Measurements from ENCODE around the gene CTSG. TPM values are rescaled to one million over a fixed set of nuclear protein-coding genes. Genes with fewer than 3 reads are reported as not detected.
"Not testable (repeated sequence)": the region's sequence is repeated elsewhere in the genome, so short reads cannot be mapped to it uniquely, and the experiment has no call there.

CTSG gene
- total and polyA plus RNA-seq, 10 of the 15 experiments (the other 5 are each of a cell fraction or from before 2014, with no cell fraction given), result not detected

- DNase-seq (ENCODE audit: low read depth, low spot score); BruUV-seq (replicated peaks); ATAC-seq; intact Hi-C loops (cut with micrococcal nuclease; ENCODE audit: unreplicated experiment); POLR2A ChIA-PET; SMC1A ChIA-PET (ENCODE audit: uncharacterized antibody, unreplicated experiment); H3K27ac ChIP-seq (ENCODE audit: control insufficient read depth, insufficient read depth); H3K36me3 ChIP-seq (ENCODE audit: control insufficient read depth in 2 of 2, insufficient read depth in 2 of 2, low read length in 1 of 2); H3K4me1 ChIP-seq (ENCODE audit: control insufficient read depth, insufficient read depth, low read length); H3K9me3 ChIP-seq (replicated peaks; ENCODE audit: control insufficient read depth, insufficient read depth, low read length); H3K4me3 ChIP-seq; RAD21 ChIA-PET (ENCODE audit: unreplicated experiment); H3K9ac ChIP-seq (ENCODE audit: control insufficient read depth, insufficient read depth, low read length); H2AFZ ChIP-seq (ENCODE audit: control insufficient read depth, low read depth, low read length); CTCF ChIA-PET; H3K27me3 ChIP-seq (replicated peaks in 1 of 2; ENCODE audit: control insufficient read depth in 2 of 2, insufficient read depth in 2 of 2, low read length in 1 of 2); H3K4me2 ChIP-seq (ENCODE audit: control insufficient read depth, insufficient read depth); FAIRE-seq; H3K79me2 ChIP-seq (ENCODE audit: control insufficient read depth, insufficient read depth, low read length); H4K20me1 ChIP-seq (ENCODE audit: control insufficient read depth, insufficient read depth); in situ Hi-C loops (cut with MboI): not testable (repeated sequence)
- WGBS (ENCODE audit: insufficient coverage, insufficient replicate concordance, low lambda C conversion rate, missing lambda C conversion rate), result 43% methylated on average over 2 of the region's 2 CpGs
Measured at GRCh38 chr14:24591004-24591403, 15.0 kb upstream of the CTSG start.

GRCh38 chr14:24584402-24584801, 8.4 kb upstream of the CTSG start:
- H3K4me3 ChIP-seq; BruUV-seq (replicated peaks); H3K27ac ChIP-seq (ENCODE audit: control insufficient read depth, insufficient read depth); H3K79me2 ChIP-seq (ENCODE audit: control insufficient read depth, insufficient read depth, low read length); CTCF ChIA-PET; in situ Hi-C loops (cut with MboI); SMC1A ChIA-PET (ENCODE audit: uncharacterized antibody, unreplicated experiment); intact Hi-C loops (cut with micrococcal nuclease; ENCODE audit: unreplicated experiment); DNase-seq (ENCODE audit: low read depth, low spot score); H3K9ac ChIP-seq (ENCODE audit: control insufficient read depth, insufficient read depth, low read length); H3K36me3 ChIP-seq (ENCODE audit: control insufficient read depth in 2 of 2, insufficient read depth in 2 of 2, low read length in 1 of 2); H2AFZ ChIP-seq (ENCODE audit: control insufficient read depth, low read depth, low read length); FAIRE-seq; H4K20me1 ChIP-seq (ENCODE audit: control insufficient read depth, insufficient read depth); H3K4me2 ChIP-seq (ENCODE audit: control insufficient read depth, insufficient read depth); H3K9me3 ChIP-seq (replicated peaks; ENCODE audit: control insufficient read depth, insufficient read depth, low read length); RAD21 ChIA-PET (ENCODE audit: unreplicated experiment); ATAC-seq; POLR2A ChIA-PET; H3K27me3 ChIP-seq (replicated peaks in 1 of 2; ENCODE audit: control insufficient read depth in 2 of 2, insufficient read depth in 2 of 2, low read length in 1 of 2); H3K4me1 ChIP-seq (ENCODE audit: control insufficient read depth, insufficient read depth, low read length): not testable (repeated sequence)
- 30% methylated on average over 1 of the region's 3 CpGs for WGBS (ENCODE audit: insufficient coverage, insufficient replicate concordance, low lambda C conversion rate, missing lambda C conversion rate)

GRCh38 chr14:24578558-24578957, 2.5 kb upstream of the CTSG start:
- H3K9ac ChIP-seq (ENCODE audit: control insufficient read depth, insufficient read depth, low read length), result no peak overlapping the region
- no peak overlapping the region for H3K4me2 ChIP-seq (ENCODE audit: control insufficient read depth, insufficient read depth)
- CTCF ChIA-PET, result no interaction called here
- H3K36me3 ChIP-seq (ENCODE audit: control insufficient read depth in 2 of 2, insufficient read depth in 2 of 2, low read length in 1 of 2), result no peaks in the 10 kb centered on the region
- BruUV-seq (replicated peaks), result no TSS peak
- intact Hi-C loops (cut with micrococcal nuclease; ENCODE audit: unreplicated experiment), result no loop called here
- H3K9me3 ChIP-seq (replicated peaks; ENCODE audit: control insufficient read depth, insufficient read depth, low read length), result no peaks in the 10 kb centered on the region
- no peak overlapping the region for H3K27ac ChIP-seq (ENCODE audit: control insufficient read depth, insufficient read depth)
- no peaks in the 10 kb centered on the region for H4K20me1 ChIP-seq (ENCODE audit: control insufficient read depth, insufficient read depth)
- no peak for ATAC-seq
- FAIRE-seq, result no peak
- SMC1A ChIA-PET (ENCODE audit: uncharacterized antibody, unreplicated experiment), result no interaction called here
- H3K4me1 ChIP-seq (ENCODE audit: control insufficient read depth, insufficient read depth, low read length), result no peaks in the 10 kb centered on the region
- RAD21 ChIA-PET (ENCODE audit: unreplicated experiment), result no interaction called here
- no peak overlapping the region for H2AFZ ChIP-seq (ENCODE audit: control insufficient read depth, low read depth, low read length)
- DNase-seq (ENCODE audit: low read depth, low spot score), result no peak
- in situ Hi-C loops (cut with MboI), result no loop called here
- no peaks in the 10 kb centered on the region; a peak in 1 of 4 replicates for H3K27me3 ChIP-seq (replicated peaks in 1 of 2; ENCODE audit: control insufficient read depth in 2 of 2, insufficient read depth in 2 of 2, low read length in 1 of 2)
- H3K79me2 ChIP-seq (ENCODE audit: control insufficient read depth, insufficient read depth, low read length), result no peaks in the 10 kb centered on the region
- no peak overlapping the region for H3K4me3 ChIP-seq
- POLR2A ChIA-PET, result no interaction called here
- WGBS (ENCODE audit: insufficient coverage, insufficient replicate concordance, low lambda C conversion rate, missing lambda C conversion rate), result 16% methylated on average over 2 of the region's 2 CpGs
- TF ChIP-seq MYC (IDR thresholded peaks at IDR 0.05; ENCODE audit: insufficient read depth, insufficient read length, insufficient replicate concordance, low read length, severe bottlenecking), result no peak
- TF ChIP-seq JUNB (IDR thresholded peaks at IDR 0.05), result no peak
- no peak for TF ChIP-seq SUPT20H (IDR thresholded peaks at IDR 0.05; ENCODE audit: borderline replicate concordance, control insufficient read depth, low read depth, low read length)
- no peak for TF ChIP-seq RB1 (IDR thresholded peaks at IDR 0.05; ENCODE audit: borderline replicate concordance)
- no peak for TF ChIP-seq SRF (IDR thresholded peaks at IDR 0.05; ENCODE audit: low read depth in 2 of 2, low read length in 2 of 2)
- TF ChIP-seq NR2C1 (IDR thresholded peaks at IDR 0.05), result no peak
- TF ChIP-seq MXI1 (IDR thresholded peaks at IDR 0.05; ENCODE audit: low read depth, low read length), result no peak
- TF ChIP-seq NFXL1 (IDR thresholded peaks at IDR 0.05; ENCODE audit: borderline replicate concordance), result no peak
- TF ChIP-seq NRF1 (conservative IDR thresholded peaks at IDR 0.05; ENCODE audit: low read depth, low read length), result no peak
- no peak for TF ChIP-seq CHD2 (IDR thresholded peaks at IDR 0.05; ENCODE audit: borderline replicate concordance, low read depth, low read length)
- TF ChIP-seq ATF2 (IDR thresholded peaks at IDR 0.05; ENCODE audit: low read length), result no peak
